Ramos (cell line): ENCODE measurements around the gene HSPA12A.

ENCODE experiments used
- in situ Hi-C: fragments of 300-500 bp; cut with MboI; formaldehyde crosslinking; loops from one replicate; pipeline ENCODE4 v1.14.3; 2022; ENCODE audit warnings: low sequenced_read_pairs; ENCODE audit not compliant: unreplicated experiment

Gene HSPA12A

DNA sequence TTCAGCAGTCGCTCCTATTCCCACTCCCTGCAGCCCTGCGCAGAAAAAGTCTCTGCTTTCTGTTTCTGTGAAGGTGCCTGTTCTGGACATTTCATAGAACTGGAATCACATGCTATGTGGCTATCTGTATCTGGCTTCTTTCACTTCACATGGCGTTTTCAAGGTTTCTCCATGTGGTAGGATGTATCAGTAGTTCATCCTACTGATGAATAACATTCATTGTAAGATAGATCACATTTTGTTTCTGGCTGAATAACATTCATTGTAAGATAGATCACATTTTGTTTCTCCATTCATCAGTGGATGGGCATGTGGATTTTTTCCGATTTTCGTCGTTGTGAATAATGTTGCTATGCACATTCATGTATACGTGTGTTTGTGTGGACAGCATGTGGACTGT is 44.5 kb downstream of the HSPA12A start:
- in situ Hi-C loops = loop anchor here (25.0 kb wide), 1 partner anchor 464 kb away; no protein-coding TSS in a partner anchor

DNA sequence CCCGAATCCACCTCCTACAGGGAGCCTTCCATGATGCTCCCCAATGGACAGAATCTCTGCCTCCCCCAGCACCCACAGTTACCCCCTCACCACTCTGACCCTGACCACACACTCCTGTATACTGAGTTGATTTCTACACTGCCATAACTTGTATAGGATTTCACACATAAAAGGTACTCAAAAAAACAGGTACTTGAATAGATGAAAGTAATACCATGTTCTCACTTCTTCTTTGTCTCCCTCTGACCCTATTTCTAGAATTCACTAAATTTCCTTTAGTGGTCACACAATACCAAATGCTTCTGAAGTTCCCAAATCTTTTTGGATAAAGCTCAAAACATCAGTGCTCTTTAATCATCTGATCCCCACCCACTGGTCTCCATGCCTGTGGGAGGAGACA is 45.4 kb downstream of the HSPA12A start:
- in situ Hi-C loops = loop anchor here (25.0 kb wide), 1 partner anchor 465 kb away; no protein-coding TSS in a partner anchor

DNA sequence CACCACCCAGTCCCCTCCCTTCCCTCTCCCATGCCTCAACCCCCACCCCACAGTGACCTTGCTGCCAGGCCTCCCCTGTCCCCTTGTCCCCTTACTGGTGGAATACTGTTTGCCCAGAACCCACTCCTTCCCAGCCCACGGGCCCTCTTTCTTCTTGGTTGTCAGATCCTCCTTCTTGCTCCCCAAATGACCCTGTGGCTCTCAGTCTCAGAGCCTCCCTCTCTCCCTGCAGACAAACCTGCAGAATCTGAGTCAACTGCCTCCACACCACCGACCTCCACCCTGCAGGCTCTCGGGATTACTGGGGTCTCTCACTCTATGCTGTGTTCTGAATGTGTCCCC is 47.5 kb downstream of the HSPA12A start:
- in situ Hi-C loops = loop anchor here (25.0 kb wide), 1 partner anchor 467 kb away; no protein-coding TSS in a partner anchor

DNA sequence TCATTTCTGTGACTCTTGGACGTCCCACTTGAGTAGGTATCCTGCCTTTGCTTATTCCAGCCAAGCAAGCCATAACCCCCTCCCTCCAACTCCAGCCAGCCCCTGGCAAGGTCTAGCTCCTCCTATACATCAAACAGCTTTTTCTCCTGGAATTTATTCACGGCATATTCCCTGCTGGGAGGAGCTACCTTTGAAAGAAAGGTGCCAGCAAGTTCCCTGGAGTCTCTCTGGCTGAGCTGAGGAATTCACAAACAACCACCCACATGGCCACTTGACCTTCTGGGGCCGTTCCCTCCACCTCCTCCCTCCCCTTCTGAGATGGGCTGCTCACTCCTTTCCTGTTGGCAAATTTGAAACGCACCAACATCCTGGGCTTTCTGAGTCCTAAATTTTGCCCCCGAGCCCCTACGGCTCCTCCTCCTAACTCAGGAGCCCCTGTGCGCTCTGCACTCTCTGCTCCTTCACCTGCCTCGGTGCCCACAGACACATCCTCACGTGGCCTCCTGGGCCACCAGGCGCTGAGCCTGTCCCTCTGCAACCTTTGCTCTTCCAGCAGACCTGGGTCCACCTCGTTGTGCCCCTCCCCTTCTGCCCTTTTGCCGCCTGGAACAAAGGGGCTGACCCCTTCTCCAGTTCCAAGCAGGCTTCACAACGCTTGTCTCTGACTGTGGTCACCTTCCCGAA is 48.0 kb downstream of the HSPA12A start:
- in situ Hi-C loops = loop anchor here (25.0 kb wide), 1 partner anchor 468 kb away; no protein-coding TSS in a partner anchor

DNA sequence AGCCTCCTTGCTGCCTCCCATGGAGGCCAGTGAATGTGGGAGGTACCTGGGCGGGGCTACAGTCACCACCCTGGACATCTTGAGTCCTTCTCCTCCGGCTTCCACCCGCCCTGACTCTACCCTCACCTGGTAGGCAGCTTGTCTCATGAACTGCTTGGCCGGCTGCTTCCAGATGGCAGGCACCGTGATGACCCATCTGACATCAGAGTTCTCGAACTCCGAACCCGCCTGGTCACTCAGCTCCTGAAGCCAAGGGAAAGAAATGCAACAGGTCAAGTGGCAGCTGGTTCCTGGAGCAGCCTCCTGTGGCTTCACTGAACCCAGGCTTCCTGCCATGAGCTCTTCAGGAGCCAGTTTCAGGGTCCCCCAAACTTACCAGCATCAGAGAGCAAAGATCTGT is 50.1 kb downstream of the HSPA12A start:
- in situ Hi-C loops = loop anchor here (25.0 kb wide), 1 partner anchor 470 kb away; no protein-coding TSS in a partner anchor

DNA sequence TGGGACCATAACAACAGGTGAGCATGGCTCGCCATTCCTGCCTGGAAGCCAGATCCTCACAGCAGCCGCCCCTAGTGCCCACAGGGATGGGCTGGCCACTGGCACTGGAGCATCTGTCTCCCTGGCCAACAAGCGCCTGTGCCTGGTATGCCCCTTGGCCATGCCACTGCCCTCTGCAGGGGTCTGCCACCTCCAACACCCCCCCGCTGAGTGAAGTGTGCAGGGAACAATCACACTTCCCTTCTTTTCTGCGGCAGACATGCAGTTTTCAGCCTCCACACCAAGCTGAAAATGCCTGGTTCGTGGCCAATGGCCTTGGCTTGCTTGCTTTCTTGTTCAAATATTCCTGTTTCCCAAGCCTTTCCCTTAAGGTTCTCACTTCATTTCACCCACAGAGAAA is 50.7 kb downstream of the HSPA12A start:
- in situ Hi-C loops = loop anchor here (25.0 kb wide), 1 partner anchor 471 kb away; no protein-coding TSS in a partner anchor

DNA sequence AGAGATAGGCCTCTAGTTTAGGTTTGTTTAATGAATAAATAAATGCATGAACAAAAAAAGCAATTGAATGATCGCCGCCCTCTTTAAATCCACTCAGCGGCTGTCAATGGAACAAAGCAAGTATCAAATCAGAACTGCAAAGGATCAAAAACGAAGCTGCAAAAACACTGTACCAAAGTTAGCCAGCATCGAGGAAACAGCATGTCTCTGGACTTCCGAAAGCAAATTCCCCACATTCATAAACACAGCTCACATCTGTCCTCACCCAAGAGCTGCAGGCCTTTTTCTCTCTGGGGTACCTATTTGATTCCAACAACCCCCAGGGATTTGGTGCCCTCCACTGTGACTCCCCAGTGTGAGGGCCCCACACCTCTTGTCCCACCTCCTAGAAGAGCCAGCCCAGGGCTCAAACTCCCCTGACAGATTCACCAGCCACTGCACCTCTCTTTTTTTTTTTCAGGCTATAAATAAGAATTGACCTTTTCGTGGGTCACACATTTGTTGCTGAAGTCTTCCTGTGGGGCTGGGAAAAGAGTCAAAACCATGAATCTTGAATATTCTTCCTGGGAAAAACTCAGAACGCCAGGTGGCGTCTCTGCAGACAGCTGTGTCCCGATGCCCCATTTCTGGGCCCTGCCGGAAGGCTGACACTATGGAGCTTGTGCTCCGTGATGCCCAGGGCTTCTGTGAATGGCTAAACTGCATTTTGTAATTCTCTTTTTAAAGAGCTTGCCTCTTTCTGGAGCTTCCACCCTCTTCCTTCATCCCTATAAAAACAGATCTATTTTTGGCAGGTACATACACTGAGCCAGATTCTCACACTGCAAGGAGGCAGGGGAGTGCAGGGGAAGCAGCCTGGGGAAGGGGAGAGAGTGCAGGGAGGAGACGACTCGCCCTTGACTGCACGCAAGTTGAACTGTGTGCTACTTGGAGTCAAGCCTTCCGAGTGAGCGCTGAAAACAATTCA is 51.7 kb downstream of the HSPA12A start:
- in situ Hi-C loops = loop anchor here (25.0 kb wide), 1 partner anchor 472 kb away; no protein-coding TSS in a partner anchor

DNA sequence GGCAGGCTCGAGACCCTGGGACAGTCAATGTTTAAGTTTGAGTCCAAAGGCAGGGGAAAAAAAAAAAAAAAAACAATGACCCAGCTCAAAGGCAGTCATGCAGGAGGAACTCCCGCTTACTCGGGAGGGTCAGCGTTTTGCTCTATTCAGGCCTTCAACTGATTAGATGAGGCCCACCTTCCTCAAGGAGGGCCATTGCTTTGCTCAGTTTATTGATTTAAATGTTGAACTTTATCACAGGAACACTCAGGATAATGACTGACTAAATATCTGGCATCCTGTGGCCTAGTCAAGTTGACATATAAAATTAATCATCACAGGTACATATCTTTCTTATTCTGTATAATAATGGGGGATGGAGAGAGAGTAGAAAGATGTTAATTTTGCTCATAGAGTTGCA is 52.6 kb downstream of the HSPA12A start:
- in situ Hi-C loops = loop anchor here (25.0 kb wide), 1 partner anchor 473 kb away; no protein-coding TSS in a partner anchor

DNA sequence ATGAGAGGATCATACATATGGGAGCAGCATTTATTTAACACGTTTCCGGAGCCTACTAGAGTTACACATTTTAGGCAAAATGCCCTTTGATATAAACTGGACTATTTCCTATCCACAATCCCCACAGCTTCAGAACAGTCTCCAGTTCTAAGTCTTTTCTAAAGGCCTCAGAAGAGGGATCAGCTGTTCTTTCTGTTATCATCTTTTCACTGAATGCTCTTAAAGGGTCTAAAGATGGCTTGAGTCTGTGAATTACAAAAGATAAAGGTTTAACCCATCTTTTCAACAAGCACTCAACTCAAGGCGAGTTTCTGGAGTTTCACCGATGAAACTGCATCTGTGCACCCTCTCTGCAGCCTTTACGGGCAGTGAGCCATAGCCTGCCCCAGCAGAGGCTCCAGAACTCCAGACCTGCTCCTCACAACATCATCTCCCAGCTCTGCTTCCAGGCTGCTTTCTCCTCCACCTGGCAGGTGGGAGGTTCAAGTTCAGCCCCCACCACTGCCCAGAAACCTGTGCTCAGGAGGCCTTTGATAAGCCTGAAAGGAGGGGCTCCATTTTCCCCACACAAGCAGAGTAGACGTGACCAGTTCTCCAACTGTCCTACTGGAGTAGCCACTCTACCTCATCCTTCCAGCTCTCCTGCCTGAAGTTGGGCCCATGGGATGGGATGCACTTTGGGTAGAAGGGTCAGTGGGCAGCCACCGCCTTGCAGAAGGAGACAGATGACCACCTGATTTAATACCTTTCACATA is 53.4 kb downstream of the HSPA12A start:
- in situ Hi-C loops = loop anchor here (25.0 kb wide), 1 partner anchor 473 kb away; no protein-coding TSS in a partner anchor

DNA sequence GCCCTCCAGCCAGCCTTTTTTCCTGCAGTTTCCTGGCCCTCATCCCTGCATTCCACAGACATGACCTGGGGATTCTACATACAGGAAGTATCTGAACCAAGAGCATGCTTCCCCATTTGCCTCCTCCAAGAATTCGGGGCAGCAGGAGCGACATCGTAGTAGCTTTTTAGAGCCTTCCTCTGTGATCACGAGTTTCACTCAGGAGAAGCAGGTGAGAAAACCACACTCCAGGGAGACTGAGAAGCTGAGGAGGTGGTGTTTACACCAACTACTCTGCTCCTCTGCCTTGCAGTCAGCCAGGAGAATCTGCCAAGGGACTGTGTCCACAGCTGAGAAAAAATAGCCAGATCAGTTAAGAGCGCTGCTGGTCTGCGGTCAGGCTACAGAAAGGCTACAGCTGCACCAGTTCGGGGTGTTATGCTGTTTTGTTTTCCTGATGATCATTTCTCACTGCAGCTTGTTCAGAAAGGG is 54.1 kb downstream of the HSPA12A start:
- in situ Hi-C loops = loop anchor here (25.0 kb wide), 1 partner anchor 474 kb away; no protein-coding TSS in a partner anchor

DNA sequence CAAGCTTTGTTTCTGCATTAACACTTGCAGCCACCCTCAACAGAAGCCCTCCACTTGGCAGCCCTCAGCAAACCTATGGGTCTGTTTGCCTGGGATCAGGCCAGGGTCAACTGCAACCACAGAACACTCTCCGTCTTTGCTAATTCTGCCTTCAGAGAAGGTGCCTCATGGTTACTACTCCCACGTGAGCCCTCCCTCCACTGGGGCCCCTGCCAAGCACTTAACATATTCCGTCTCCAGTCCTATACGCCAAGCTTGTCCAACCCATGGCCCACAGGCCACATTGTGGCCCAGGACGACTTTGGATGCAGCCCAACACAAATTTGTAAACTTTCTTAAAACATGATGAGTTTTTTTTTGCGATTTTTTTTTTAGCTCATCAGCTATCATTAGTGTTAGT is 54.7 kb downstream of the HSPA12A start:
- in situ Hi-C loops = loop anchor here (25.0 kb wide), 1 partner anchor 475 kb away; no protein-coding TSS in a partner anchor

DNA sequence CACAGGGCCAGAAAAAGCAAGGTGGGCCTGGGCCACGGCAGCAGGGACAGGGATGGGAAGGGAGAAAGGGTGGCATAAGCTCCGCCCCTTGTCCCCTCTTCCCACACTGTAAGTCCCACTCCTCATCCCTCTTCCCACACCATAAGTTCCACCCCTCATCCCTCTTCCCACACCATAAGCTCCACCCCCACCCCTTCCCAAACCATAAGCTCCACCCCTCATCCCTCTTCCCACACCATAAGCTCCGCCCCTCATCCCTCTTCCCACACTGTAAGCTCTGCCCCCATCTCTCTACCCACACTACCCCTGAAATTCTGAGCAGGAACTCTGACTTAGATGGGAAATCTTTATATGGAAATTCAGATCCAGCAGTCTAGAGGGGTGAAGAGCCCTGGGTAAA is 55.7 kb downstream of the HSPA12A start:
- in situ Hi-C loops = loop anchor here (25.0 kb wide), 1 partner anchor 476 kb away; no protein-coding TSS in a partner anchor

DNA sequence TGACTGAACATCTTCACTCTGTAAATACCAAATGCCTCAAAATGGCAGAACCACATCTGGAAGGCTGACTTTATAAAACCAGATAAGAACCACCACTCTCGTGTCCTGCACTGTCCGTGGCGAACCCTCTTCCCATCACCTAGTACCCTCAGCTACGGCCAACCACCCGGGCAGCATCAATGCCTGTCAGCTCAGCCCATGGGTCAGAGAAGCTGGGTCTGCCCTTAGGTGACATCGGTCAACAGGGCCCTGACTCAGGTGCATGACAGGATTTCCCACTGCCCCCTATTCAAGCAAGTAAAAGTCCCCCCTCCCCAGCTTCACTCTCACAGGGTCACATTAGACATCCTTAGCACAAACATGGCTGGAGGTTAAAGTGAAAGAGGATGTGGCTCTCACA is 56.6 kb downstream of the HSPA12A start:
- in situ Hi-C loops = loop anchor here (25.0 kb wide), 1 partner anchor 476 kb away; no protein-coding TSS in a partner anchor

DNA sequence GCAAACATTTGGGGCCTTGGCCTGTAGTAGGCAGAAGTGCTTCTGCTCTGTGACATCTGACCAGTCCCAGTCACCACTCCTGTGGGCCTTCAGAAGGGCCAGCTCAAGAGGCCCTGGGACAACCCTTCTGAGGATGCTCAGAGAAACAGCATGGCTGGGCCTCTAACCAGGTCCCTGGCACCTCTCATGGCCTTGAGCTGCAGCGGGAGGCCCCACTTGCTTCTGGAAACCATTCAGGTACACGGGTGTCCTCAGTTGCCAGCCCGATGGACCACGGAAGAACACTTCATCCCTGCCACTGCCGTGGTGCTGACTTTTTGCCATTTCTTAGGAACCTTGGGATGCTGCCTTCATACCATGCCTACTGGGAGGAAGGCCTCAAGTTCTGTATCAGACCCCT is 57.6 kb downstream of the HSPA12A start:
- in situ Hi-C loops = loop anchor here (25.0 kb wide), 1 partner anchor 478 kb away; no protein-coding TSS in a partner anchor

DNA sequence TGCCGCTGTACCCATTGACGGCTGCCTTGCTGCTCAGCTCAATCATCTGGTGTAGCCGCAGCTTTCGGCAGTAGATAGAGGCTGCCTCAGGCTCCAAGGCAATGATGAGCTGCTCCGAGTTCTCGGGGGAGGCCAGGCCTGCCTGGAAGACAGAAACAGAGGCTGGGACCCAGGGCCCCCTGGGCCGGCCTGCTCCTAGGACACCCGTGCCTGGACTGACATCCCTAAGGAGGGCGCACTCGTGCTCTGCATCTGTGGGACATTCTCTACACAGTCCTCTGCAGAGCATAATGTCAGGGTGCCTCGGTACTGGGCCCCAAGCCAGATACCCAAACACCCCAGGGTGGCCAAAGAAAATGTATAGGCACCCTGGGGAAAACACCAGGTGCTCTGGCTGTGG is 58.5 kb downstream of the HSPA12A start:
- in situ Hi-C loops = loop anchor here (25.0 kb wide), 1 partner anchor 478 kb away; no protein-coding TSS in a partner anchor

DNA sequence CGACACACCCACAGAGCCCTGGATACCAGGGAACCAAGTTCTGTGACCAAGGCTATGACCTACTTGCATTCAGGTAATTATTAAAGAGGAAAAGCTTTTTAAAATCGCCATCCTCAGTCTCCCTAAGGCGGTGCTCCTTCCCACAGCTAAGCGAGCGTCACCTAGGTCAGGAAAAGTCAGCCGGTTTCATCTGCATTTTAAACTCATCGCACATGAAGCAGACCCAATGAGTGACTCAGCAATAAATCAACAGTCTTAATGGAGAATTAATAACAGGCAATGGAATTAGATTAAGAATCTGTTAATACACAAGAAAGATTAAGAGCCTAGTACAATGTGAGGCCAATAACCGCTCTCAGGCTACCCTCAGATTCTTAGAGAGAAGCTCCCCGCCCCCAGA is 59.2 kb downstream of the HSPA12A start:
- in situ Hi-C loops = loop anchor here (25.0 kb wide), 1 partner anchor 479 kb away; no protein-coding TSS in a partner anchor

DNA sequence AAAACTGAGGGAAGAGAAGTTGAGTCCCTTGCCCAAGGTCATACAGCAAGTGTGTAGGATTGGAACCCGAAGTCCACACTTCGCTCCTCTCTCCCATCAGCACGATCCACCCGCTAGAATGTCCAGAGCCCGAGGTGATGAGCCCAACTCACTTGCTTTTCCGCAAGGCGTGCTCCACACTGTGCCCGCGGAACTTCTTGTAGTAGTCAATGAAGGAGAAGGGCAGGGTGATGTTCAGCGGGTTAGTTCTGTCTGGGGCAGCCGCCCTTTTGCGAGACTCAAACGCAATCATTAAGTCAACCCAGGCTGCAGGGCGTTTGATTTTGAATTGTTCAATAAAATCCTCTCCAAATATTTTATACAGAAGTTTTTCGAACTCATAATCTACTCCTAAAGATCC is 63.0 kb downstream of the HSPA12A start:
- in situ Hi-C loops = loop anchor here (25.0 kb wide), 1 partner anchor 483 kb away; no protein-coding TSS in a partner anchor

DNA sequence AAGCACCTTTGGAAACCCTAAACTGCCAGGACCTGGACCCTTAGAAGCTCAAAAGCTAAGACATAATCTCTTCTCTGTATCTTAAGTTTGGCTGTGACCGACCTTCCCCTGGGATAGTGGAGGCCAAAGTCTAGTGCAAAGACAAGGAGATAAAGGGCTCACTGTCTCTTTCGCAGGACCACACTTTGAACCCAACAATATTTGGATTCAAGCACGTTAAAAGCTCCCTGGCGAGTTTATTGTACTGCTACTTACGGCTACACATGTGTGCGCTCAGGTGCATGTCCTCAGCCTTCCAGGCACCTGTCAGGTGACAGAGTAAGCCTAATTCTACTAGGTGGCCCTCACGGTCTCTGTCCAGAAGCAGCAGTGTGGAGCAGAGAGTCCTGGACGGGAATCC is 65.7 kb downstream of the HSPA12A start:
- in situ Hi-C loops = loop anchor here (25.0 kb wide), 1 partner anchor 486 kb away; no protein-coding TSS in a partner anchor

DNA sequence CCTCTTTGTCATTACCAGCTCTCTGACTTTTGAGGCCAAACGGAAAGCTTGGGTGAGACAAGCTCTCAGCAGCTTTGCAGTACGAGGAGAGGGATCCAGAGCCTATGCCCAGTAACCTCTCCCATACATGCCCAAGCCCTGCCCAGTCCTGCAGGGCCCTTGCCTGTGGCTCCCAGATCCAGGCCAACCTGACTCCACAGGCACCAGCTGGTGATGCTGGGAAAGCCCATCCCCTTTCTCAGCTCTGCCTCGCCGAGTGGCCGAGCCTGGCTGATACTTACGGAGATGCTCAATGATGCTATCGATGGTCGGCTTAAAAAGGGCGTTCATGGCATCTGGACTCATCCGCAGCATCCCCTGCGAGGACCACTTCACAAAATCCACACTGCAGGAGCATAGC is 66.2 kb downstream of the HSPA12A start:
- in situ Hi-C loops = loop anchor here (25.0 kb wide), 1 partner anchor 486 kb away; no protein-coding TSS in a partner anchor
